ENCODE data around the gene DNAL4. TPM values are rescaled to one million over a fixed set of nuclear protein-coding genes. Genes with fewer than 3 reads are reported as not detected.

DNAL4 gene
- total and polyA plus RNA-seq, 4 donors = 8.2 to 14.3 (median 9.8) TPM

- Histone ChIP-seq H3K9me3 (ENCODE audit: control insufficient read depth, low read length) (no peaks in the 10 kb centered on the region), H3K27me3 (ENCODE audit: control insufficient read depth in 1 of 2, insufficient read depth in 2 of 2, low read length in 1 of 2) (no peaks in the 10 kb centered on the region), H3K36me3 (ENCODE audit: control insufficient read depth in 1 of 2, insufficient read depth in 2 of 2, low read length in 1 of 2) (no peaks in the 10 kb centered on the region), H3K4me3 (ENCODE audit: low read length in 2 of 2) (no peak overlapping the region), H3K4me1 (ENCODE audit: control insufficient read depth in 1 of 2, insufficient read depth in 2 of 2, low read length in 2 of 2) (peaks cover 0 to 13% of the 10 kb centered on the region in 2 donors), H3K27ac (ENCODE audit: low read depth in 1 of 2, low read length in 2 of 2) (no peak overlapping the region)
- ATAC-seq (ENCODE audit: low FRiP score) (no peak), DNase-seq (no peak)
- intact Hi-C loops (cut with DNase I) = loop anchor here in 1 of 2 donors (5.0 kb wide), 1 partner anchor 62 kb away; no protein-coding TSS in a partner anchor
- WGBS, 2 donors = 95 to 98% methylated on average over 5 of the region's 5 CpGs
These were observed 9.1 kb downstream of the DNAL4 start for GRCh38 chr22:38784856-38785255.

DNA sequence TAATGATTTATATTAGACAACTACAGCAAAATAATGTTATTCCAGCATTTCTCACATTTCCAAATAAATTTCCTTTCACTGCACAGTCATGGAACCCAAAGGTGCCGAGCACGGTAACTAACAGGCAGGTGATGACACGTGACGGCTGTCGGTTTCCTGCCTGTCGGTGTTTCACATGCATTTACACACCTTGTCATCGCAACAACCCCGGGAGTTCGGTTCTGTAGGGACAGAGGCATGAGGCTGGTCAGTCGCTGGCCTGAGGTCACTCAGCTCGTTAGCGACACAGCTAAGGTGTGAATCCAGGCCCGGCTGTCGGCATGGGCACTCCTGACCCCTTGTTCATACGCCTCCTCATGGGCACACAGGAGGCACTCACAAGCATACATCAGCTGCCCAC is 9.9 kb downstream of the DNAL4 start:
- DNase-seq = no peak
- H3K36me3 ChIP-seq (ENCODE audit: control insufficient read depth in 1 of 2, insufficient read depth in 2 of 2, low read length in 1 of 2) = no peaks in the 10 kb centered on the region
- ATAC-seq (ENCODE audit: low FRiP score) = no peak
- H3K9me3 ChIP-seq (ENCODE audit: control insufficient read depth, low read length) = no peaks in the 10 kb centered on the region
- H3K27ac ChIP-seq (ENCODE audit: low read depth in 1 of 2, low read length in 2 of 2) = no peak overlapping the region
- H3K27me3 ChIP-seq (ENCODE audit: control insufficient read depth in 1 of 2, insufficient read depth in 2 of 2, low read length in 1 of 2) = no peaks in the 10 kb centered on the region
- H3K4me1 ChIP-seq (ENCODE audit: control insufficient read depth in 1 of 2, insufficient read depth in 2 of 2, low read length in 2 of 2) = peaks cover 0 to 12% of the 10 kb centered on the region in 2 donors
- intact Hi-C loops (cut with DNase I) = loop anchor here in 1 of 2 donors (5.0 kb wide), 1 partner anchor 63 kb away; no protein-coding TSS in a partner anchor
- no peak overlapping the region for H3K4me3 ChIP-seq (ENCODE audit: low read length in 2 of 2)
- 95% methylated on average over 15 of the region's 15 CpGs for WGBS, 2 donors

DNA sequence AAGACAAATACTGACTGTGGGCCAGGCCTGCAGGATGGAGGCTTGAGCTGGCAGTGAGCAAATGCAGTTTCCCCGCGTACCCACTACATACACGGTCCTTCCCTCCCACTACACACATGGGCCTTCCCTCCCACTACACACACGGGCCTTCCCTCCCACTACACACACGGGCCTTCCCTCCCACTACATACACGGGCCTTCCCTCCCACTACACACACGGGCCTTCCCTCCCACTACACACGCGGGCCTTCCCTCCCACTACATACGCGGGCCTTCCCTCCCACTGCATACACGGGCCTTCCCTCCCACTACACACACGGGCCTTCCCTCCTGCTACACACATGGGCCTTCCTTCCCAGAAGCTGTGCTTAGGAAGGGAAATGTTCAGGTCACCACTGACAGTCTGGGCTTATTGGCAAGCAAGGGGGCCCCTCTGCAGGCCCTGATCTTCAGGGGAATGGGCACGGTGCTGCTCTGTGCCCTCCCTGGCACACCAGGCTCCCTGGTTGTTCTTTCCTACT is 10.8 kb downstream of the DNAL4 start:
- peaks cover 0 to 8% of the 10 kb centered on the region in 2 donors for H3K4me1 ChIP-seq (ENCODE audit: control insufficient read depth in 1 of 2, insufficient read depth in 2 of 2, low read length in 2 of 2)
- no peak for DNase-seq

DNA sequence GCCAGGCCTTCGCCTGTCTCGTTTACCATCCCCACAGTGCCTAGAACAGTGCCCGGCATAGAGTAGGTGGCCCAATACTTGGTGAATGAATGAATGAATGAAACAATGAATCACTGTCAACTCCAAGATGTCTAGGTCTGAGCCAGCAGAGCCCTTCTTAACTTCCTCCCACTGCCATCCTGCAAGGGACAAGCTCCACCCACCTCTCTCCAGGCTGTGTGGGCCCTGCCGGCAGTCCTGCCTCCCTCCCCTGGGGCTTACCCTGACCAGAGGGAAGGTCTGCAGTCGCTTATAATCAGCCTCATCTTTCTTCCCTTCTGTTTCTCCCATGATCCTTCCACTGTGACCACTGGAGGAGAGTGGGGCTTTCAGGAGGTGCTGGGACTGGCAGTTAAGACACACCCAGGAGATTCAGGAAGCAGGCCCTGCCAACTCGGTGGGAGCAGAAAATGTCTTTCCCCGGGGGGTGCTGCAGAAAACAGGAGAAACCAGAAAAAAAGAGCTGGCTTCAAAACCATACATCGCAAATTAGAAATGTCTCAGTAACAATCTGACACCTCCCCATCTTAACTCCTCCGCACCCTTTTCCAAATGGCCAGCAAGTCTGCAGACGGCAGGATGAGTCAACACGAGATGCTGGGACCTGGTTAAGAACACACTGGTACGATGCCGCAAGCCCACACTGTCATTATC is 11.4 kb downstream of the DNAL4 start:
- Histone ChIP-seq H3K27ac (ENCODE audit: low read depth in 1 of 2, low read length in 2 of 2) (no peak overlapping the region), H3K27me3 (ENCODE audit: control insufficient read depth in 1 of 2, insufficient read depth in 2 of 2, low read length in 1 of 2) (no peaks in the 10 kb centered on the region), H3K9me3 (ENCODE audit: control insufficient read depth, low read length) (no peaks in the 10 kb centered on the region), H3K36me3 (ENCODE audit: control insufficient read depth in 1 of 2, insufficient read depth in 2 of 2, low read length in 1 of 2) (no peaks in the 10 kb centered on the region), H3K4me1 (ENCODE audit: control insufficient read depth in 1 of 2, insufficient read depth in 2 of 2, low read length in 2 of 2) (peaks cover 0 to 5% of the 10 kb centered on the region in 2 donors), H3K4me3 (ENCODE audit: low read length in 2 of 2) (no peak overlapping the region)
- WGBS, 2 donors = 57 to 61% methylated on average over 13 of the region's 13 CpGs
- no peak for ATAC-seq (ENCODE audit: low FRiP score)
- intact Hi-C loops (cut with DNase I) = loop anchor here in 1 of 2 donors (5.0 kb wide), 1 partner anchor 65 kb away; no protein-coding TSS in a partner anchor
- no peak for DNase-seq

More for the DNA sequence above, 10.8 kb downstream of the DNAL4 start:
- H3K27ac ChIP-seq (ENCODE audit: low read depth in 1 of 2, low read length in 2 of 2) = no peak overlapping the region
- no peak for ATAC-seq (ENCODE audit: low FRiP score)
- no peaks in the 10 kb centered on the region for H3K36me3 ChIP-seq (ENCODE audit: control insufficient read depth in 1 of 2, insufficient read depth in 2 of 2, low read length in 1 of 2)
- H3K27me3 ChIP-seq (ENCODE audit: control insufficient read depth in 1 of 2, insufficient read depth in 2 of 2, low read length in 1 of 2) = no peaks in the 10 kb centered on the region
- intact Hi-C loops (cut with DNase I) = loop anchor here in 1 of 2 donors (5.0 kb wide), 1 partner anchor 64 kb away; no protein-coding TSS in a partner anchor
- H3K9me3 ChIP-seq (ENCODE audit: control insufficient read depth, low read length) = no peaks in the 10 kb centered on the region
- H3K4me3 ChIP-seq (ENCODE audit: low read length in 2 of 2) = no peak overlapping the region
- WGBS, 2 donors = 66 to 67% methylated on average over 14 of the region's 14 CpGs

DNA sequence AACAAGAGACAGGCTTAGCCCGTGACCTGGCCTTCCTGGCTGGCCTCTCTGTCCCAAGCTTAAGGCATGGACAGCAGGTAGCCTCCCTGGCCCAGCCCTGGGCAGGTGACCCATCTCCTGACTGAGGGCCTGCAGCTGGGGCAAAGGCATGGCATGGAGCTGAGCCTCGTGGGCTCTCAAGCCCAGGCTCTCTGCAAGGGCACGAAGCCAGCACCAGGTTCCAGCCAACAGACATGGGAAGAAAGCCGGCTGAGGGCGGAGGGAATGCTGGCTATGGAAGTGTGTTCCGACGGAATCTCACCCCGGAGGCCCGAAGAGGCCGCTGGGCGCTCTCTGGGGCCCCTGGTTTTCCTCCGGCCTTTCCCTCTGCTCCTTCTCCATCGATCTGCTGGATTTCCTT is 12.9 kb downstream of the DNAL4 start:
- H3K4me1 ChIP-seq (ENCODE audit: control insufficient read depth in 1 of 2, insufficient read depth in 2 of 2, low read length in 2 of 2) = no peaks in the 10 kb centered on the region
- 32 to 53% methylated on average over 10 to 13 of the region's 13 CpGs for WGBS, 2 donors
- no peaks in the 10 kb centered on the region for H3K36me3 ChIP-seq (ENCODE audit: control insufficient read depth in 1 of 2, insufficient read depth in 2 of 2, low read length in 1 of 2)
- no peak overlapping the region for H3K4me3 ChIP-seq (ENCODE audit: low read length in 2 of 2)
- no peak for ATAC-seq (ENCODE audit: low FRiP score)
- H3K27ac ChIP-seq (ENCODE audit: low read depth in 1 of 2, low read length in 2 of 2) = no peak overlapping the region
- no peak for DNase-seq
- intact Hi-C loops (cut with DNase I) = loop anchor here in 1 of 2 donors (5.0 kb wide), 1 partner anchor 66 kb away; no protein-coding TSS in a partner anchor
- H3K27me3 ChIP-seq (ENCODE audit: control insufficient read depth in 1 of 2, insufficient read depth in 2 of 2, low read length in 1 of 2) = no peaks in the 10 kb centered on the region
- no peaks in the 10 kb centered on the region for H3K9me3 ChIP-seq (ENCODE audit: control insufficient read depth, low read length)

DNA sequence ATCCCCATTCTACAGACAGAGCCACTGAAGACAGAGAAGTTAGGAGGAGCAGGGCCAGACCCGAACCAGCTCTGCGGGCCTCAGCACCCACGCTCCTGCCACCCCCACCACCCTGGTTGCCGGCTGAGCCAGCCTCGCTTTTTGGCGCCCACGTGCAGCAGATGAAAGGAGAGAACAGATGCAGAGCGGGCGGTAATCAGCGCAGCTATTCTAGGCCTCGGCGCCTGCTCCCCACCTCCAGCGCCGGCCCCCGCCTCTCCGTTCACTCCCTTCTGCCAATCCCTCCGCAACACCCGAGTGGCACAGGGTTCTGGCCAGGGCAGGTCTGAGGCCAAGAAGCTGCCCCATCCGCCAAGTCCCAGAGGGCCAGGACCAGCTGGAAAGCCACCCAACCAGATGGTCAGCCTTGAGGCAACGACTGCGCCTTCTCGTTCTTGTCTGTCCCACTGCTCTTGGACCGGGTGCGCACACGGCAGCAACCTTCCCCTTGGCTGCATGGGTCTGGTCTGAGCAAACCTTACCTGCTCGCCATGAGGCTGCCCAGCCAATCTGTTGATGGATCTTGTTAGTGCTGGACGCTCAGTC is 16.8 kb downstream of the DNAL4 start:
- Histone ChIP-seq H3K9me3 (ENCODE audit: control insufficient read depth, low read length) (no peaks in the 10 kb centered on the region), H3K27ac (ENCODE audit: low read depth in 1 of 2, low read length in 2 of 2) (no peak overlapping the region), H3K27me3 (ENCODE audit: control insufficient read depth in 1 of 2, insufficient read depth in 2 of 2, low read length in 1 of 2) (no peaks in the 10 kb centered on the region), H3K36me3 (ENCODE audit: control insufficient read depth in 1 of 2, insufficient read depth in 2 of 2, low read length in 1 of 2) (no peaks in the 10 kb centered on the region), H3K4me3 (ENCODE audit: low read length in 2 of 2) (no peak overlapping the region), H3K4me1 (ENCODE audit: control insufficient read depth in 1 of 2, insufficient read depth in 2 of 2, low read length in 2 of 2) (no peaks in the 10 kb centered on the region)
- intact Hi-C loops (cut with DNase I) = loop anchor here in 1 of 2 donors (10.0 kb wide), 2 partner anchors 228 to 348 kb away; no protein-coding TSS in a partner anchor
- WGBS, 2 donors = 90 to 92% methylated on average over 27 of the region's 27 CpGs
- no peak for ATAC-seq (ENCODE audit: low FRiP score)
- DNase-seq = no peak

- Histone ChIP-seq H3K4me1 (ENCODE audit: control insufficient read depth in 1 of 2, insufficient read depth in 2 of 2, low read length in 2 of 2) (no peaks in the 10 kb centered on the region), H3K27ac (ENCODE audit: low read depth in 1 of 2, low read length in 2 of 2) (no peak overlapping the region), H3K9me3 (ENCODE audit: control insufficient read depth, low read length) (no peaks in the 10 kb centered on the region), H3K36me3 (ENCODE audit: control insufficient read depth in 1 of 2, insufficient read depth in 2 of 2, low read length in 1 of 2) (no peaks in the 10 kb centered on the region), H3K27me3 (ENCODE audit: control insufficient read depth in 1 of 2, insufficient read depth in 2 of 2, low read length in 1 of 2) (no peaks in the 10 kb centered on the region), H3K4me3 (ENCODE audit: low read length in 2 of 2) (no peak overlapping the region)
- WGBS, 2 donors = 77 to 78% methylated on average over 6 of the region's 6 CpGs
- DNase-seq = no peak
- intact Hi-C loops (cut with DNase I) = loop anchor here in 1 of 2 donors (10.0 kb wide), 2 partner anchors 229 to 349 kb away; no protein-coding TSS in a partner anchor
- ATAC-seq (ENCODE audit: low FRiP score) = no peak
These were observed 17.9 kb downstream of the DNAL4 start for GRCh38 chr22:38776086-38776485.

DNA sequence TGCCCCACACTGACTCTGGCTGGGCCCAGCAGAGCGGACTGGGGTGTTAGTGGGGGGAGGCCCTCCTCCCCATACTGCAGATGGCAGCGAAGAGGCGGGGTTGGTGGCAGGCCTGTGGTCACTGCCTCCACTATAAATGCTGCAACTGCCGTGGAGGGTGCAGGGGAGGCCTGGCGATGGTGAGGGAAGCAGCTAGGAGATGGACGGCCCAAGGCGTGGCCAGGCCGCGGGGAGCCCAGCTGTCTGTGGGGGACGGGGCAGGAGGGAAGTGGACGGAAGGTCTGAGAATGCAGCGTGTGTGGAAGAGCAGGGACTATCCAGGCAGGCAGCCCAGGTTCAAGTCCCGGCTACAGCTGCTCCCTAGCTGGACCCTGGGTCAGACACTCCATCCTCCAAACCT is 18.3 kb downstream of the DNAL4 start:
- H3K4me3 ChIP-seq (ENCODE audit: low read length in 2 of 2) = no peak overlapping the region
- no peak overlapping the region for H3K27ac ChIP-seq (ENCODE audit: low read depth in 1 of 2, low read length in 2 of 2)
- no peaks in the 10 kb centered on the region for H3K36me3 ChIP-seq (ENCODE audit: control insufficient read depth in 1 of 2, insufficient read depth in 2 of 2, low read length in 1 of 2)
- DNase-seq = no peak
- H3K9me3 ChIP-seq (ENCODE audit: control insufficient read depth, low read length) = no peaks in the 10 kb centered on the region
- intact Hi-C loops (cut with DNase I) = loop anchor here in 1 of 2 donors (10.0 kb wide), 2 partner anchors 229 to 349 kb away; no protein-coding TSS in a partner anchor
- no peaks in the 10 kb centered on the region for H3K4me1 ChIP-seq (ENCODE audit: control insufficient read depth in 1 of 2, insufficient read depth in 2 of 2, low read length in 2 of 2)
- no peak for ATAC-seq (ENCODE audit: low FRiP score)
- H3K27me3 ChIP-seq (ENCODE audit: control insufficient read depth in 1 of 2, insufficient read depth in 2 of 2, low read length in 1 of 2) = no peaks in the 10 kb centered on the region
- 84 to 87% methylated on average over 13 of the region's 13 CpGs for WGBS, 2 donors

All from aorta (tissue), 5 donors.